KBM-7 (cell line): ENCODE measurements around the gene DQX1.
"Not testable (repeated sequence)": the region's sequence is repeated elsewhere in the genome, so short reads cannot be mapped to it uniquely, and the experiment has no call there.

Experiments used
- DNase-seq: peaks from one replicate; pipeline ENCODE4 v3.0.0-alpha.2; 2015
- in situ Hi-C: fragments of 300-500 bp; cut with MboI; formaldehyde crosslinking; loops from 2 replicates; pipeline ENCODE4 v1.14.3; 2020; ENCODE audit warnings: low sequenced_read_pairs, low pct_unique_long_range_greater_than_20kb, mixed read lengths

The DQX1 gene

DNA sequence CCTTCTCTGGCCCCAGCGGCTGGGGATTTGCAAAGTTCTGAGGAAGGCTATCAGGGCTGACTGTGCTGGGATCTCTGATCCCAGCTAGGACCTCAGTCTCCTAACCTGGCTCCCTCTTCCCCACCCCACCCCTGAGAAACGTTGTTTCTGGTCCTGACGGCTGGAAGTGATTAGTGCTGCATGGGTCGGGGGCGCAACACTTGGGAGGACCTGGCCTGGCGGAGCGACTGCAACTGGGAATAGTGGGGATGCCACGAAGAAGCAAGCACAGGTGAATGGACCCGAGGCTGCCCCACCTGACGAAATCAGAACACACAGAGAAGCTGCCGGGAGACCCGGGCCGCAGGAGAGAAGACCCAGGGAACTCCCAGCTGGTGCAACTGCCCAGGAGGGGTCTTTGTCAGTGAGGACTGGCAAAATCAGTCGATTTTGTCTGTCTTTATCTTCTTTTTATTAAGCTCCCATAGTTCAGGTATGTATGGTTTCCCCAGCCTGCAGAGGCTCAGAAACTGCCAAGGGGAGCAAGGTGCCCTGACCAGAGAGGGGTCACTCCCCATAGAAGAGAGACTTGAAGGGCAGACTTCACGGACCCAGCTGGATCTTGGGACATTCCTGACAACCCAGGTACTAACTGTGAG, 26.0 kb downstream of the DQX1 start:
- in situ Hi-C loops, result no loop called here
- no peak for DNase-seq

DNA sequence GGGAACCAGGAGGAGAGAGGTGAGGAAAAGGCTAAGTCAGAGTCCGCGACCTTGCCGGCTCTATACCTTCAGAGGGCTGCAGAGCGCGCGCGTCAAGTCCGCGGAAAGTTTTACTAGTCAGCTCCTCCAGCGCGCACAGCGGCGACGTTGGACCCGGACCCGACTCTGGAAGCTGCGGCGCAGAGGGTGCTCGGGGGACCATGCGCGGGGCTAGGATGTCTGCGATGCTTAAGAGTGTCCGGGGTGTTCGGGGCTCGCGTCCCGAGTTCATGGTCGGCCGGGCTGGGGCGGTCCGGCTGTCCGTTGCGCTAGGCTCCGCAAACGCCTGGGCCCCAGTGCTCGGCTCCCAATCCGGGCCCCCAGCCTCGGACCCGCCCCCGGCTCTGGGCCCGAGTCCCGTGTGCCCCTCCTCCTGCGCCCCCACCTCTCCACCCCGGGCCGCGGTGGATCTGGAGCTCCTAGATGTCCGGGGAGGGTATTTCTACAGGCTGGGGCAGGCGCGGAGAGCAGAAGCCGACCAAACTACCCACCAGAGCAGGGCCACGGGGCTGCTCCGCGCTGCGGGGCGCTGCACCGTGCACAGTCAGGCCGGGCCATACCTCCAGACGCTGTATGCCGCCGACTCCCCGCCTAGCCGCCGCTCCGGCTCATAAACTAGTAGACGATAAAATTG, 26.6 kb downstream of the DQX1 start, which contains the start of gene LBX2:
TSS of gene LBX2 (minus strand) at position 337 of the 673 bp plus-strand sequence. CDS start at position 271, 66 bp downstream.
- in situ Hi-C loops, result no loop called here
- DNase-seq, result no peak

DNA sequence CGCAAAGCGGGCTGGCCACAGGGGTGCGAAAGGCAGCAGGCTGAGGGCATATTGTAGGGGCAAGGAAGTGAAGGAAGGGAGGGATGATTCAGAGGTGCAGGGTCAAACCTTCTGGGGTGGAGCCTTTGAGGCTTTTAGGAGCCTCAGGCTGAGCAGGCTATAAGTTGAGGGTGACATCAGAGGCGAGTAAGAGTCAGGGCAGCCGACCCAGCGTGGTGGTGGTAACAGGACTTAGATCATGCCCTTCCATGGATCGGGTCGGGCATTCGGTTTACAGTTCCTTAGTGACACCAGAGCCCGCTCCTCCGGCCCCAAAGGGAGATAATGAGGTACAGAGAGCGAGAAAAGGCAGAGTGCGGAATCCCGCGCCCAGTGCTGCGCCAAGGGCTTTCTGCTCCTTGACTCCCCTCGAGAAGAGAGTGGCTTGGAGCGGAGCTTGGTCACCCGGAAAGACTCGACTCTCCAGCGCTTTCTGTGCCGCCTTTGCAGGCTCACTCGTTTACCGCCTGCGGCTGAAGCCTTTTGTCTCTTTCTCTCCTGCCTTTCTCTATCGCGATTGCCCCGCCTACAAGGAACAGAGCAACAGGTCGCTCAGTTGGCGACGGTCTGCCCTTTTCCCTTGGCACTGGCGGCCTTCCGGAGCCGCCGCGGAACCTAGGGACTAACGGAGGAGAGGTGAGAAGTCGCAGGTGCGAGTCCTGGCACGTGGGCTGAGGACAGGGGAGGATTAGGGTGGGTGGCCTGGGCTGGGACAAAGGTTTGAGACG, 27.3 kb downstream of the DQX1 start:
- DNase-seq, result no peak
- in situ Hi-C loops, result no loop called here

DNA sequence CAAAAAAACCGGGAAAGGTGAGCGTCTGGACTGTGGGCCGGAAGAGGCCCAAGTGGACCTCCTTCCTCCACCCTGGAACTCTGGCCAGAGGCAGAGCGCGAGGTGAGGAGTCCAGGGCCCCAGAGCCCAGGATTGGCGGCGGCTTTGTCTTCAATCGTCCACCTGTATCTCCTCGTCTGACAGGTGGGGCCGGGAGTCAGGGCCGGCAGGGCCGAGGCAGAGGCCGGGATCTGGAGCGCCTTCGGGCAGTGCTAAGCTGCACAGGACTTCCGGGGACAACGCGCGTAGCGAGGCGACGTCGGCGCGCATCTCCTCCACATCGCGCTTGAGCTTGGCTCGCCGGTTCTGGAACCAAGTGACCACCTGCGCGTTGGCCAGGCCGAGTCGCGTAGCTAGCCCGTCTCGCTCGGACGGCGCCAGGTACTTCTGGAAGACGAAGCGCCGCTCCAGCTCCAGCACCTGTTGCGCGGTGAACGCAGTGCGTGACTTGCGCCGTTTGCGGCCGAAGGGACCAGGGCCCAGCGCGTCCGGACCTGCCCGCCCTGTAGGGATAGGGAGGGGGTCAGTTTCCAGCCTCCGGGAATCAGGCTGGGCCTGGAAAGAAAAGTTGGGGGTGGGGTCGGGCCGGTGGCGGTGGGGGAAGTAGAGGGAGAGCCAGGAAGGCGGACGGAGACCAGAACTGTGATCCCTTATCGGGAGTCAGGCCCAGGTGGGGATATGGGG, 28.1 kb downstream of the DQX1 start:
- in situ Hi-C loops, result no loop called here
- DNase-seq, result no peak

DNA sequence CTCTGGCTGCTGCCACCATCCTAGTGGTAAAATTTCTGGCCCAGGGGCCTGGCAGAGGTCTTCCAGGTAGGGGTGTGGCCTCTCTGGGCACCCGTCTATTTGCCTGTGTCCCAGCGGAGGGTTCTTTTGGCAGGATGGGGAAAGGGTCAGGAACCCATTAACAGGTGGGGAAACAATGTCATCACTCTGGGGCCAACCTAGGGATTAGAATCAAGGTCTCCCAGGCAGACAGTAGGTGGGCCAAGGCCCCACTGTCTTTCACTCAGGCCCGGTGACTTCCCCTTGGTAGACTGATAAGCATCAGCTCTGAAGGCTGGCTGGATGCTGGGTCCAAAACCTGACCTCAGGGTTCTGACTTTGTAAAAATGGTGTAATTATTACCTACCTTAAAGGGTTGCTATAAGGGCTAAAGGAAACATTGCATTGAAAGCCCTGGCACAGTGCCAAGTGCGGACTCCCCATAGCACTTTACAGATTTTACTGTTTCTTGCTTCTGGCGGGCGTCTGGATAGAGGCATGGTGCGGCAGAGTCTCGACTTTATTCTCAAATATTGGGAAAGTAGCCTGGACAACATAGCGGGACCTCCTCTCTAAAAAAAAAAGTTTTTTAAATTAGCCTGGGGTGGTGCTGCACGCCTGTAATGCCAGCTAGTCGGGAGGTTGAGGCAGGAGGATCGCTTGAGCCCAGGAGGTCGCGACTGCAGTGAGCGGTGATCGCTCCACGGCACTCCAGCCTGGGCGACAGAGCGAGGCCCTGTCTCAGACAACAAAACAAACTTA, 28.8 kb downstream of the DQX1 start:
- in situ Hi-C loops, result no loop called here
- DNase-seq, result no peak

DNA sequence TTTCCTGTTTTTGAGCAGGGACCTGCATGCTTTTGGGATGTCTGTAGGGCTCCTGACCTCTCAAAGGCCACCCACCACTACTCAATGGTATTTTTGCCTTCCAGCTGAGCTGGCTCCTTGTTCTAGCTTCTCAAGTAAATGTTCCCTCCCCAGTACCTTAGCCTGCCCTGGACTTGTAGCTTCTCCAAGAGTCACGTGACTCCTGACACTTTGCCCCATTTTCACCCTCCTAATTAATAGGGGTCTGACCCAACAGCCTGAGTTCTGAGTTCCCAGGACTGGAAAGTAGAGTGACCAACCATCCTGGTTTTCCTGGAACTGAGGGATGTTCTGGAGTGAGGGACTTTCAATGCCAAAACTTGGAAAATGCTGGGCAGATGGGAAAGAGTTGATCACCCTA, 30.6 kb downstream of the DQX1 start:
- in situ Hi-C loops, result no loop called here
- no peak for DNase-seq

DNA sequence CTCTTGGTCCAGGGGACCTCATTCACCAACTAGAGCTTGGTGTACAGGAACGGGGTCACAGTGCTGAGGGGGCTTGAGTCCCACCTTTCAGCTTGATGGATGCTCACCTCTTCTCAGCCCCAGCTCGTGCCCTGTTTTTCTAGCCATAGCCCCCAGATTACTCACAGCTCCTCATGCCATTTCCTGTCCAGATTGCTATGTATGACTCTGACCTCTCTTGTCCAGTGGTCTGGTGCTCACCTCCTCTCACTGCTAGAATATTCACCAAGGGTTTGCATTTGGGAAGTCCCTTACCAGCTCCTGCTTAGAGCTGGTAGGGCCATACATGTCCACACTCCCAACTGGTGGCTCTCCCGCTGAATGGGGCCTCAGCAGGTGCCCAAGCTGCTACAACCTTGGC, 32.5 kb downstream of the DQX1 start:
- in situ Hi-C loops, result no loop called here
- DNase-seq, result no peak

DNA sequence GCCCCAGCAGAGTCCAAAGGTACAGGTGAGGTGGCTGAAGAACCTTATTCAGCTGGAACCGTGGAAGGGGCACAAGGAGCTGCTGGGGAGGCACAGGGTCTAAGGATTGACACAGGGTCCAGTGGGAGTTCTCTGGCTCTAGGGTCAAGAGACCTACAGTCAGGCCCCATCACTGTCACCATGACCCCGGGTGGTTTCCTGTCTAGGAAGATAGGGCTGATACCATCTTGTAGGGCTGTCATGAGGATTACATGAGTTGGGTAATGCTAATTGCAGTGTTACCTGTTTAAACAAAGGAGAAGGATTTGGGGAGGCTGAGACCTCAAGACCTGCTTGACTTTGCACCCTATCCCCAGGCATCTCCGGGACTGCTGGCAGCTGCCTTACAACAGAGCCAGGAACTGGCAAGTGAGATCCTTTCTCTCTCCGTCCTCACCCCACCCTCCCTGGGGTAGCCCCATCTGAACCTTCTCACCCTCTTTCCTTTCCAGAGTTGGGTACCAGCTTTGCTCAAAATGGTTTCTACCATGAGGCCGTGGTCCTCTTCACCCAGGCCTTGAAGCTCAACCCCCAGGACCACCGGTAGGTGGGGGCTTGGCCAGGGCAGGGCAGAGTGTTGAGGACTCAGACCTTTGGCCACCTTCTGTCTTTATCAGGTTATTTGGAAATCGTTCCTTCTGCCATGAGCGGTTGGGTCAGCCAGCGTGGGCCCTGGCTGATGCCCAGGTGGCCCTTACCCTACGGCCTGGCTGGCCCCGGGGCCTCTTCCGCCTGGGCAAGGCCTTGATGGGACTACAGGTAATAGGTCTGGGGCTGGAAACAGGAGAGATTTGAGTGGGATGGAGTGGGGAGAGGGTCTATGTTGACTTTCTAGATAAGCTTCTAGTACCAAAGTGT, 34.1 kb downstream of the DQX1 start:
- in situ Hi-C loops, result no loop called here
- no peak for DNase-seq

DNA sequence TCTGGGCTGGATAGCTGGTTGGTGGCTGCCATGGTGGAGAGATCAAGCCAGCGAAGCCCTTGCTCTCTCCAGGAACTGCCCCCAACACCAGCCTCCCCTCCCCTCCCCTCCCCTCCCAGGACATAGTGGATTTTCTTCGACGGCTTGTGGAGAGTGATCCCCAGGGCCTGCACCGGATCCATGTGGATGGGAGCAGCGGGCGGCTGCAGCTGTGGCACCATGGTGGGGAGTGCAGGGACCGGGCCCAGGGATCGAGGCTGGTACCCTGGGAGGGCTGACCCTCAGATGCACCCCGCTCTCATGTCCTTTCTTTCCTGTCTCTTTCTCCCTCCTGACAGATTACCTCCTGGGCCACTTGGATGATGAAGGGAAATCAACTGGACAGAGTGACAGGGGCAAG, 36.1 kb downstream of the DQX1 start:
- in situ Hi-C loops, result loop anchor here (10.0 kb wide), 1 partner anchor 105 kb away; no protein-coding TSS in a partner anchor
- DNase-seq, result no peak

DNA sequence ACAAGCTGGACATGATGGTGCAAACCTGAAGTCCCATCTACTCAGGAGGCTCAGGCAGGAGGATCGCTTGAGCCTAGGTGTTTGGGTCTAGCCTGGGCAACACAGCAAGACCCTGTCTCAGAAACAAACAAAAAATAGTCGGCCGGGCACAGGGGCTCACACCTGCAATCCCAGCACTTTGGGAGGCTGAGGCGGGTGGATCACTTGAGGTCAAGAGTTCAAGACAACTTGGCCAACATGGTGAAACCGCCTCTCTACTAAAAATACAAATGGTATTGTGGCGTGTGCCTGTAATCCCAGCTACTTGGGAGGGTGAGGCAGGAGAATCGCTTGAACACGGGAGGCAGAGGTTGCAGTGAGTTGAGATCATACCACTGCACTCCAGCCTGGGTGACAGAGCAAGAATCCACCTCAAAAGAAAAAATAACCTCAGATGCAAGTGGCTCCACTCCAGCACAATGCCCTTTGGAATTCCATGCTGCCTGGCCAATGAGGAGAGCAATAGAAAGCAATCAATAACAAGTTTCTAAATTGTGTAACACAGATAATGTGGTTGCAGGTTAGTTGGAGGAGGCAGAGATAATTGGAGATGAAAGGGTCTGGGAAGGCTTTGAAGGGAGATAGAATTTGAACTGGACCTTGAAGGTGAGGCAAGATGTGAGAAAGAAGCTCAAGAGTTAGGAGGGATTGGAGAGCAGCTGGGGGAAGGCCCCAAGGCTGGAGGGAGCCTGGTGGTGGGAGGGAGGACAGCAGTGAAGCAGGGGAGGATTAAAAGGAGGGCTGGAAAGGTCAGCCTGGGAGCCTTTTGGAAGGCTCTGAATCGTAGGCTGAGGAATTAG, 37.2 kb downstream of the DQX1 start:
- in situ Hi-C loops, result loop anchor here (10.0 kb wide), 1 partner anchor 106 kb away; no protein-coding TSS in a partner anchor
- no peak for DNase-seq

DNA sequence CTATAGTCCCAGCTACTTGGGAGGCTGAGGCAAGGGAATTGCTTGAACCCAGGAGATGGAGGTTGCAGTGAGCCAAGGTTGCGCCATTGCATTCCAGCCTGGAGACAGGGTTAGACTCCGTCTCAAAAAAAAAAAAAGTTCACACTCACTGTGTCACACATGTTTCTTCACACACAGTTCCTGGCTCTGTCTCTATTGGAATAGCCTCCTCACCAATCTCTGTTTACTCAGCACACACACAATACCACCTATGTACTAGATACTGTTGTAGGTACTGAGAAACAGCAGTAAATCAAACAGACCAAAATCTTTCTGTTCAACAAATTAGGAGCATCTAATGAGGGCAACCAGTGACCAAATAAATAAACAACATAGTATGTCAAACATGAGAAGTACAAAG, 39.9 kb downstream of the DQX1 start:
- in situ Hi-C loops, result loop anchor here (10.0 kb wide), 1 partner anchor 109 kb away; no protein-coding TSS in a partner anchor
- DNase-seq, result no peak

DNA sequence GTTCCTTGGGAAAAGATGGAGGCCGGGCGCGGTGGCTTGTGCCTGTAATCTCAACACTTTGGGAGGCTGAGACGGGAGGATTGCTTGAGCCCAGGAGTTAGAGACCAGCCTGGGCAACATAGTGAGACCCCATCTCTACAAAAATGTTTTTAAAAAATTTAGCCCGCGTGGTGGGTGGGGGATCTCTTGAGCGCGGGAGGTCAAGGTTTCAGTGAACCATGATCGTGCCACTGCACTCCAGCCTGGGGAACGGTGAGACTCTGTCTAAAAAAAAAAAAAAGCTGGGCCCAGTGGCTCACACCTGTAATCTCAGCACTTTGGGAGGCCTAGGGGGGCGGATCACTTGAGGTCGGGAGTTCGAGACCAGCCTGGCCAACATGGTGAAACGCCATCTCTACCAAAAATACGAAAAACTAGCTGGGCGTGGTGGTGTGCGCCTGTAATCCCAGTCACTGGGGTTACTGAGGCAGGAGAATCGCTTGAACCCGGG, 42.3 kb downstream of the DQX1 start:
- in situ Hi-C loops, result loop anchor here (10.0 kb wide), 1 partner anchor 111 kb away; no protein-coding TSS in a partner anchor
- not testable (repeated sequence) for DNase-seq

DNA sequence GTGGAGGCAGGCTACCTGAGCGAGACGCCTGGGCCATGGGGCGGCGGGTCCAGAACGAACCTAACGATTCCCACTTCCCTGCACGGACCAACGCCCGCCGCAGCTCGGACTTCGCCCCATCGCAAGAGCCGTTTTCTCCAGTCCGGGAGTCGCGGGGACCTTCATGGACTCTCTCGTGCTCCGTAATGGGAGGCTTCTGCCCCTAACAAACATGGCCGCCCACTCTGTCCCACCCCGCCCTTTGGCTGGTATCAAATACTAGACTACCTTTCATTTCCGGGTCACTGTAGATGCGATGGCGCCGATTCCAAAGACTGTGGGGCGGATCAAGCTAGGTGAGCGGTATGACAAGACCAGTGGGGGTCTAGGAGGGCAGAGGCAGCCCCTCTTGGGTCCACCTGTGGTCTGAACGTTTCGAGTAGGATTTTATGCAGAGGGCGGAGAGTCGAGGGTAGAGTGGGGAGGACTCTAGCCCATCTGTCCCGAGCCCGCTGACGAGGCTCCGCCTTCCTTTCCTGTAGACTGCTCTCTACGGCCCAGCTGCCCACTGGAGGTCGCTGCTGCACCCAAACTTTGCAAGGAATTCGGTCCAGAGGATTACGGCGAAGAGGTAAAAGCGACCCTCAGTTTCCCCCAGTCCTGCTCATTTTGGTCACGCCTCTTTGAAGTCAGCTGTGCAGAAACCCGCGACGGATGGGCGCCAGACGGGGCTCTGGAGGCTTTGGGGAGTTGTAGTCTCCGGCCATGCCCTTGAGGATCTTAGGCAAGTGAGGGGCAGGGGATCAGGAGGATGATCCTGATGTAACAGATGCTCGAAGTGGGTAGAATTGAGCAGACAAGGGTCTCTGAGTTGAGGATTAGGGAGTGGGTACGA, 43.0 kb downstream of the DQX1 start, which contains the start of the genes CCDC142 and TTC31:
TSS of gene CCDC142 (minus strand) at position 198 of the 874 bp plus-strand sequence. CDS start at position 37, 161 bp downstream.
TSS of gene TTC31 (plus strand) at position 281 of the 874 bp plus-strand sequence. CDS start at position 296, 15 bp downstream.
- in situ Hi-C loops, result loop anchor here (10.0 kb wide), 1 partner anchor 112 kb away; no protein-coding TSS in a partner anchor
- DNase-seq, result peak; percentile 96

DNA sequence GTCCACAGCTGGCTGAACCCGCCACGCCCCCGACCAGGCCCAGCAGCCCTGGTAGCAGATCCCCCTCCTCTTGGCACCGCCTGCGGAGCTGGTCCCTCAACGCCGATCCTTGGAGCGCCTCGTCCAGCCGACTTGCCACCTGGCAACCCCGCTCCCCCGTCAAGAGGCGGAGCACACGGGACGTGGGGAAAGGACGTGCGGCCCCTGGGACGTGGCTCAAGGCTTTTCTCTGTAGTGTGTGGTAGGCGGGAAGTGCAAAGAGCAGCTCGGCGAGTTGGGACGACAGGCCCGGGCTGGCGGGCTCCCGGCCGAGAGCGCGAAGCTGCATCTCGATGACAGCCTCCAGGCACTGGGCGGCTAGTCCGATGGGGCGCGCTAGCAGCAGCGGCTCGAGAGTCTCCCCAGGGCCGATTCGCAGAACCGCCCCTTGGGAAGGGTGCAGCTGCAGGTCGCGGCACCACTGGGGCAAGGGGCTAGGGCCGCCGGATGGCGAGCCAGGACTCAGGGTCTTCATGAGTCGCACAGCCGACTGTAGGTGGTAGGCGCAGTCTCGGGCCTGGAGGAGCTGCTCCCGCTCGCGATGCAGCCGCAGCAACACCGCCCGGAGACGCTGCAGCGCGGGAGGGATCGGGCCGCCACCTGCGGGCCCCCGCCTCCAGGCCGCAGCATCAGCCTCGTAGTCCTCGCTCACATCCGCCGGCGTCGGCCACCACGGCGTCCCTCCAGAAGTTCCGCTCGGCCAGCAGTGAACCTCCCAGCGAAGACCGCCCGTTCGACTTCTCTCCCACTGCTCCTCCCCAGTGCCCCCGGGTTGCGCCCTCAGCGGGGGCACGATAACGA, 43.9 kb downstream of the DQX1 start:
- in situ Hi-C loops, result loop anchor here (10.0 kb wide), 1 partner anchor 113 kb away; no protein-coding TSS in a partner anchor
- no peak for DNase-seq
